ENCODE measurements around the gene BMI1. TPM values are rescaled to one million over a fixed set of nuclear protein-coding genes. Genes with fewer than 3 reads are reported as not detected.

Gene BMI1
- total and polyA plus RNA-seq, 4 donors: 13.2 to 28.7 (median 19.5) TPM

DNA sequence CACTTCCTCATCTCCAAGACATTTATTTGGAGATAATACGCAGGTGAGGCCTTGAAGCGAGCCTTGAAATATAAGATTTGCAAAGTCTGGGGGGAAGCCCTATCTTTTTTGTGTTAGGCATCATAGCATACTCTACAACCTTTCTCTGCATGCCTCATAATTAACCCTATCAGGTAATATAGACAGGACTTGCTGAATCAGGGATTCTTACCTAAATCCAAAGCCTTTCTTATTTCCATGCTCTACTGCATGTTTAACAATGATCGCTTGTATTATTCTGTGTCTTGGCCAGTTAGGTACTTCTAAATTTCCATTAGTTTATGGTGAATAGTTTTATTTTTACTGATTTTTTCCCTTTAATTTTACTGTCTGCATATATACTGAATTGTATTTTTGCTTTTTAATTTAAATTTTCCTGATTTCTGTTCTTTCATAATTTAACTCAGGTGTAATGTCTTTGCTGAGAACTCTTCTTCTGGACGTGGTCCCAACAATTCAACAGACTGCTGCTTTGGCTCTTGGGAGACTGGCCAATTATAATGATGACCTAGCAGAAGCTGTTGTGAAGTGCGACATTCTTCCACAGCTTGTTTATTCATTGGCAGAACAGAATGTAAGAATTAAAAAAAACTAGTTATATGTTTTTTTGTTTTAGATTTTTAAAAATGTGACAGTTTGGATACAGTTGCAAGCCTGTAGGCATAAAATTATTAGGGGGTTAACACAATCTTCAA, 43.7 kb downstream of the BMI1 start:
- DNase-seq (ENCODE audit: low spot score): no peak
- no peaks in the 10 kb centered on the region for H3K9me3 ChIP-seq (ENCODE audit: control insufficient read depth in 4 of 4, low read length in 3 of 4)
- H3K4me3 ChIP-seq (ENCODE audit: low read depth in 1 of 3, low read length in 3 of 3): no peak overlapping the region
- no peak overlapping the region for H3K27ac ChIP-seq (ENCODE audit: low read depth in 1 of 2, low read length in 2 of 2)
- no peaks in the 10 kb centered on the region for H3K36me3 ChIP-seq (ENCODE audit: control insufficient read depth in 4 of 4, insufficient read depth in 3 of 4, low read depth in 1 of 4, low read length in 3 of 4)
- H3K27me3 ChIP-seq (ENCODE audit: control insufficient read depth in 4 of 4, insufficient read depth in 4 of 4, low read length in 3 of 4): peaks cover 0 to 2% (median 0%) of the 10 kb centered on the region in 4 donors
- WGBS: 90% methylated on average over 5 of the region's 5 CpGs
- TF ChIP-seq TAF1 (conservative IDR thresholded peaks at IDR 0.05): no peak
- no peak for TF ChIP-seq FOXA2 (IDR thresholded peaks at IDR 0.05)
- TF ChIP-seq, protein P1, sequence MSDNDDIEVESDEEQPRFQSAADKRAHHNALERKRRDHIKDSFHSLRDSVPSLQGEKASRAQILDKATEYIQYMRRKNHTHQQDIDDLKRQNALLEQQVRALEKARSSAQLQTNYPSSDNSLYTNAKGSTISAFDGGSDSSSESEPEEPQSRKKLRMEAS (IDR thresholded peaks at IDR 0.05): no peak
- no peak for TF ChIP-seq FOXA1 (IDR thresholded peaks at IDR 0.05)
- TF ChIP-seq HNF4A (conservative IDR thresholded peaks at IDR 0.05): no peak
- TF ChIP-seq EGR1 (IDR thresholded peaks at IDR 0.05; ENCODE audit: low read depth in 2 of 2): no peak
- TF ChIP-seq, protein P2, sequence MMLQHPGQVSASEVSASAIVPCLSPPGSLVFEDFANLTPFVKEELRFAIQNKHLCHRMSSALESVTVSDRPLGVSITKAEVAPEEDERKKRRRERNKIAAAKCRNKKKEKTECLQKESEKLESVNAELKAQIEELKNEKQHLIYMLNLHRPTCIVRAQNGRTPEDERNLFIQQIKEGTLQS (IDR thresholded peaks at IDR 0.05): no peak
- no peak for TF ChIP-seq GABPA (IDR thresholded peaks at IDR 0.05 in 1 of 2, conservative IDR thresholded peaks at IDR 0.05 in 1 of 2)
- TF ChIP-seq RXRA (IDR thresholded peaks at IDR 0.05): no peak
- no peak for TF ChIP-seq NR2F2 (IDR thresholded peaks at IDR 0.05)
- TF ChIP-seq, protein P3, sequence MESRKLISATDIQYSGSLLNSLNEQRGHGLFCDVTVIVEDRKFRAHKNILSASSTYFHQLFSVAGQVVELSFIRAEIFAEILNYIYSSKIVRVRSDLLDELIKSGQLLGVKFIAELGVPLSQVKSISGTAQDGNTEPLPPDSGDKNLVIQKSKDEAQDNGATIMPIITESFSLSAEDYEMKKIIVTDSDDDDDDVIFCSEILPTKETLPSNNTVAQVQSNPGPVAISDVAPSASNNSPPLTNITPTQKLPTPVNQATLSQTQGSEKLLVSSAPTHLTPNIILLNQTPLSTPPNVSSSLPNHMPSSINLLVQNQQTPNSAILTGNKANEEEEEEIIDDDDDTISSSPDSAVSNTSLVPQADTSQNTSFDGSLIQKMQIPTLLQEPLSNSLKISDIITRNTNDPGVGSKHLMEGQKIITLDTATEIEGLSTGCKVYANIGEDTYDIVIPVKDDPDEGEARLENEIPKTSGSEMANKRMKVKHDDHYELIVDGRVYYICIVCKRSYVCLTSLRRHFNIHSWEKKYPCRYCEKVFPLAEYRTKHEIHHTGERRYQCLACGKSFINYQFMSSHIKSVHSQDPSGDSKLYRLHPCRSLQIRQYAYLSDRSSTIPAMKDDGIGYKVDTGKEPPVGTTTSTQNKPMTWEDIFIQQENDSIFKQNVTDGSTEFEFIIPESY (IDR thresholded peaks at IDR 0.05): no peak
- TF ChIP-seq, protein P4, sequence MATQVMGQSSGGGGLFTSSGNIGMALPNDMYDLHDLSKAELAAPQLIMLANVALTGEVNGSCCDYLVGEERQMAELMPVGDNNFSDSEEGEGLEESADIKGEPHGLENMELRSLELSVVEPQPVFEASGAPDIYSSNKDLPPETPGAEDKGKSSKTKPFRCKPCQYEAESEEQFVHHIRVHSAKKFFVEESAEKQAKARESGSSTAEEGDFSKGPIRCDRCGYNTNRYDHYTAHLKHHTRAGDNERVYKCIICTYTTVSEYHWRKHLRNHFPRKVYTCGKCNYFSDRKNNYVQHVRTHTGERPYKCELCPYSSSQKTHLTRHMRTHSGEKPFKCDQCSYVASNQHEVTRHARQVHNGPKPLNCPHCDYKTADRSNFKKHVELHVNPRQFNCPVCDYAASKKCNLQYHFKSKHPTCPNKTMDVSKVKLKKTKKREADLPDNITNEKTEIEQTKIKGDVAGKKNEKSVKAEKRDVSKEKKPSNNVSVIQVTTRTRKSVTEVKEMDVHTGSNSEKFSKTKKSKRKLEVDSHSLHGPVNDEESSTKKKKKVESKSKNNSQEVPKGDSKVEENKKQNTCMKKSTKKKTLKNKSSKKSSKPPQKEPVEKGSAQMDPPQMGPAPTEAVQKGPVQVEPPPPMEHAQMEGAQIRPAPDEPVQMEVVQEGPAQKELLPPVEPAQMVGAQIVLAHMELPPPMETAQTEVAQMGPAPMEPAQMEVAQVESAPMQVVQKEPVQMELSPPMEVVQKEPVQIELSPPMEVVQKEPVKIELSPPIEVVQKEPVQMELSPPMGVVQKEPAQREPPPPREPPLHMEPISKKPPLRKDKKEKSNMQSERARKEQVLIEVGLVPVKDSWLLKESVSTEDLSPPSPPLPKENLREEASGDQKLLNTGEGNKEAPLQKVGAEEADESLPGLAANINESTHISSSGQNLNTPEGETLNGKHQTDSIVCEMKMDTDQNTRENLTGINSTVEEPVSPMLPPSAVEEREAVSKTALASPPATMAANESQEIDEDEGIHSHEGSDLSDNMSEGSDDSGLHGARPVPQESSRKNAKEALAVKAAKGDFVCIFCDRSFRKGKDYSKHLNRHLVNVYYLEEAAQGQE (IDR thresholded peaks at IDR 0.05): no peak
- TF ChIP-seq JUND (IDR thresholded peaks at IDR 0.05): no peak
- no peak for TF ChIP-seq YY1 (IDR thresholded peaks at IDR 0.05)
- no peak for TF ChIP-seq RAD21 (IDR thresholded peaks at IDR 0.05)
- TF ChIP-seq, protein P5, sequence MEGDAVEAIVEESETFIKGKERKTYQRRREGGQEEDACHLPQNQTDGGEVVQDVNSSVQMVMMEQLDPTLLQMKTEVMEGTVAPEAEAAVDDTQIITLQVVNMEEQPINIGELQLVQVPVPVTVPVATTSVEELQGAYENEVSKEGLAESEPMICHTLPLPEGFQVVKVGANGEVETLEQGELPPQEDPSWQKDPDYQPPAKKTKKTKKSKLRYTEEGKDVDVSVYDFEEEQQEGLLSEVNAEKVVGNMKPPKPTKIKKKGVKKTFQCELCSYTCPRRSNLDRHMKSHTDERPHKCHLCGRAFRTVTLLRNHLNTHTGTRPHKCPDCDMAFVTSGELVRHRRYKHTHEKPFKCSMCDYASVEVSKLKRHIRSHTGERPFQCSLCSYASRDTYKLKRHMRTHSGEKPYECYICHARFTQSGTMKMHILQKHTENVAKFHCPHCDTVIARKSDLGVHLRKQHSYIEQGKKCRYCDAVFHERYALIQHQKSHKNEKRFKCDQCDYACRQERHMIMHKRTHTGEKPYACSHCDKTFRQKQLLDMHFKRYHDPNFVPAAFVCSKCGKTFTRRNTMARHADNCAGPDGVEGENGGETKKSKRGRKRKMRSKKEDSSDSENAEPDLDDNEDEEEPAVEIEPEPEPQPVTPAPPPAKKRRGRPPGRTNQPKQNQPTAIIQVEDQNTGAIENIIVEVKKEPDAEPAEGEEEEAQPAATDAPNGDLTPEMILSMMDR (IDR thresholded peaks at IDR 0.05; ENCODE audit: low read depth, low read length, missing input control): no peak
- TF ChIP-seq SP1 (IDR thresholded peaks at IDR 0.05): no peak
- no peaks in the 10 kb centered on the region for H3K4me1 ChIP-seq (ENCODE audit: control insufficient read depth in 4 of 4, insufficient read depth in 4 of 4, low read length in 3 of 4)
- no peak overlapping the region for H3K9ac ChIP-seq (ENCODE audit: low read depth in 1 of 2, low read length in 2 of 2)
